K562 (cell line): Measurements from ENCODE around the gene C17orf113. TPM values are rescaled to one million over a fixed set of nuclear protein-coding genes. Genes with fewer than 3 reads are reported as not detected.

Experiments
- ATAC-seq: fragments of 200-7000 bp; cut with Tn5 transposase; 3 replicates; pipeline ENCODE4 v1.9.1; 2020; ENCODE audit warnings: moderate library complexity
- BruUV-seq: library from RNA; stranded (reverse); fragments of 400-500 nt; replicated peaks from 2 replicates; lab custom pipeline; 2021; lab: Mats Ljungman, UMichigan
- CTCF ChIA-PET: fragments of 300-600 bp; formaldehyde crosslinking; extraction: SDS; loops from one replicate; lab custom pipeline; 2021; ENCODE audit warnings: low intra/inter-chr PET ratio; lab: Yijun Ruan, JAX
- POLR2A ChIA-PET: fragments of 300-600, 350-650 bp; sonication (Branson Sonifier 250); formaldehyde crosslinking; extraction: SDS; loops from one replicate; lab custom pipeline; 2021; ENCODE audit warnings: antibody characterized with exemption, inconsistent platforms; lab: Yijun Ruan, JAX
- DNase-seq, 4 experiments: peaks; one replicate each; pipeline versions ENCODE4 v3.0.0 to v3.0.0-alpha.2; 2011 to 2018; ENCODE audit warnings: low spot score in 3 of 4, mixed read lengths in 3 of 4; ENCODE audit errors: extremely low read depth in 1 of 4
- FAIRE-seq: peaks from 2 replicates; lab custom pipeline; 2011; peaks lifted over from hg19 to GRCh38; lab: Jason Lieb, UNC
- H2AFZ ChIP-seq: 2 replicates; pipeline ENCODE4 v1.6.0; 2011; ENCODE audit warnings: low read depth, low read length, control low read depth, inconsistent platforms
- H3K27ac ChIP-seq: fragments of 200-600 bp; 3 replicates; pipeline ENCODE4 v1.8.0; 2011; ENCODE audit warnings: low read depth, mild to moderate bottlenecking, control low read depth, inconsistent platforms, low read length, moderate library complexity, mixed read lengths; ENCODE audit errors: extremely low read depth
- H3K27me3 ChIP-seq, 2 experiments: fragments of 300-600 bp in 1 of 2; 2 replicates in 1 of 2; 3 replicates in 1 of 2; pipeline versions ENCODE4 v1.6.0 to v1.8.0; 2011; ENCODE audit warnings: inconsistent platforms in 2 of 2, low read length in 2 of 2, mild to moderate bottlenecking in 1 of 2, mixed read lengths in 1 of 2, moderate library complexity in 1 of 2; ENCODE audit not compliant: control insufficient read depth in 2 of 2, insufficient read depth in 2 of 2
- H3K36me3 ChIP-seq: fragments of 300-600 bp; 3 replicates; pipeline ENCODE4 v1.8.0; 2011; ENCODE audit warnings: mild to moderate bottlenecking, low read length, inconsistent platforms; ENCODE audit not compliant: control insufficient read depth, insufficient read depth
- H3K4me1 ChIP-seq, 2 experiments: fragments of 200-600 bp in 1 of 2; replicated peaks in 1 of 2; 2 replicates in 1 of 2; 3 replicates in 1 of 2; pipeline versions ENCODE4 v1.5.1 to v1.8.0; 2011; ENCODE audit warnings: inconsistent platforms in 2 of 2, low read length in 2 of 2, mild to moderate bottlenecking in 1 of 2, mixed read lengths in 1 of 2, moderate library complexity in 1 of 2; ENCODE audit not compliant: control insufficient read depth in 2 of 2, insufficient read depth in 2 of 2
- H3K4me2 ChIP-seq: 2 replicates; pipeline ENCODE4 v1.6.1; 2011; ENCODE audit warnings: low read length, control low read depth, inconsistent platforms, mixed read lengths; ENCODE audit not compliant: insufficient read depth
- H3K4me3 ChIP-seq: fragments of 200-600 bp; sonication (generic), shearing (Covaris generic); 2 replicates; pipeline ENCODE4 v1.5.1; 2016; ENCODE audit warnings: control low read depth, inconsistent platforms
- H3K79me2 ChIP-seq: fragments of 200-600 bp; 3 replicates; pipeline ENCODE4 v1.8.0; 2011; ENCODE audit warnings: low read length, inconsistent platforms; ENCODE audit not compliant: control insufficient read depth, insufficient read depth
- H3K9ac ChIP-seq, 2 experiments: 2 replicates each; pipeline versions ENCODE4 v1.6.0 to v1.6.1; 2011; ENCODE audit warnings: low read depth in 2 of 2, low read length in 2 of 2, control low read depth in 1 of 2, inconsistent platforms in 1 of 2, mild to moderate bottlenecking in 1 of 2, mixed read lengths in 1 of 2; ENCODE audit not compliant: insufficient read depth in 1 of 2
- H3K9me1 ChIP-seq: one replicate; pipeline ENCODE4 v1.6.0; 2011; ENCODE audit warnings: inconsistent platforms, mild to moderate bottlenecking, low read length, moderate library complexity; ENCODE audit not compliant: control insufficient read depth, insufficient read depth
- H3K9me3 ChIP-seq: replicated peaks from 2 replicates; pipeline ENCODE4 v1.5.1; 2011; ENCODE audit warnings: low read depth, low read length, inconsistent platforms; ENCODE audit not compliant: control insufficient read depth, insufficient read depth
- H4K20me1 ChIP-seq: replicated peaks from 2 replicates; pipeline ENCODE4 v1.6.1; 2011; ENCODE audit warnings: low read length, inconsistent platforms, mixed read lengths; ENCODE audit not compliant: control insufficient read depth, insufficient read depth
- E2F5 ChIP-seq: sonication (generic); formaldehyde crosslinking; IDR thresholded peaks from 2 replicates; pipeline ENCODE4 v1.8.0; 2022; ENCODE audit warnings: mild to moderate bottlenecking, missing genetic modification reagents
- GTF2F1 ChIP-seq: IDR thresholded peaks from 2 replicates; pipeline ENCODE4 v1.6.1; 2011; ENCODE audit warnings: low read depth, low read length, improper control_type of control experiment
- MAFG ChIP-seq: fragments of 450-650 bp; conservative IDR thresholded peaks from 2 replicates; pipeline ENCODE4 v1.6.1; 2016; ENCODE audit warnings: missing genetic modification characterization, missing compliant biosample characterization
- MIER1 ChIP-seq: fragments of 450-650 bp; IDR thresholded peaks from 2 replicates; pipeline ENCODE4 v1.6.1; 2016; ENCODE audit warnings: antibody characterized with exemption, mild to moderate bottlenecking, low read depth
- USF1 ChIP-seq: sonication (generic); formaldehyde crosslinking; IDR thresholded peaks from 2 replicates; pipeline ENCODE4 v1.9.0; 2022; ENCODE audit warnings: mild to moderate bottlenecking, missing genetic modification reagents
- USF2 ChIP-seq: sonication (generic); formaldehyde crosslinking; IDR thresholded peaks from 2 replicates; pipeline ENCODE4 v1.5.0; 2020; ENCODE audit warnings: missing genetic modification reagents
- ZNF121 ChIP-seq: sonication (generic); formaldehyde crosslinking; conservative IDR thresholded peaks from 2 replicates; pipeline ENCODE4 v1.8.0; 2022; ENCODE audit warnings: missing genetic modification reagents
- WGBS: fragments of 100-300 bp; shearing (Covaris generic); methylation state at CpG from one replicate; pipeline ENCODE4 v1.1.6; 2016; ENCODE audit warnings: low coverage, mixed read lengths; ENCODE audit not compliant: insufficient coverage; ENCODE audit errors: missing lambda C conversion rate; 5-methylcytosine and 5-hydroxymethylcytosine counted together
- in situ Hi-C: fragments of 300-500 bp; cut with MboI; formaldehyde crosslinking; loops from 4 replicates; pipeline ENCODE4 v1.15.0; 2018; ENCODE audit warnings: inconsistent platforms, mixed read lengths
- intact Hi-C: fragments of 100-400 bp; cut with micrococcal nuclease; formaldehyde crosslinking; loops from 2 replicates; pipeline ENCODE4 v1.14.2; 2022
- polyA plus RNA-seq, 8 experiments: library from polyadenylated mRNA; depleted of rRNA in 4 of 8; stranded (reverse) in 5 of 8; unstranded in 3 of 8; fragments of >200 nt; fragmentation: Nextera tagmentation in 2 of 8; fragmentation: Illumina TruSeq in 1 of 8; extraction: Ambion mirVana in 2 of 8; extraction: Trizol in 1 of 8; gene quantifications; 2 replicates each; pipeline versions ENCODE4 v1.2.1 to v1.2.3, GENCODE V29; 2011 to 2014; ENCODE audit warnings: inconsistent platforms in 1 of 8, missing spikeins in 1 of 8
- total RNA-seq, 7 experiments: library from RNA; depleted of rRNA in 6 of 7; stranded (reverse); fragments of >200 nt in 6 of 7; fragmentation: Illumina TruSeq in 2 of 7; extraction: Trizol in 2 of 7; gene quantifications; 2 replicates each; pipeline versions ENCODE4 v1.2.1 to v1.2.3, GENCODE V29; 2011 to 2021; ENCODE audit warnings: low replicate concordance in 1 of 7

C17orf113 gene
- total and polyA plus RNA-seq, 9 of the 15 experiments (the other 6 are each of a cell fraction or from before 2014, with no cell fraction given), result 0.10 to 1.2 (median 0.31) TPM

- TF ChIP-seq MAFG (no peak), GTF2F1 (no peak)
Measured at GRCh38 chr17:42045719-42046118, 4.7 kb downstream of the C17orf113 start (continued).

DNA sequence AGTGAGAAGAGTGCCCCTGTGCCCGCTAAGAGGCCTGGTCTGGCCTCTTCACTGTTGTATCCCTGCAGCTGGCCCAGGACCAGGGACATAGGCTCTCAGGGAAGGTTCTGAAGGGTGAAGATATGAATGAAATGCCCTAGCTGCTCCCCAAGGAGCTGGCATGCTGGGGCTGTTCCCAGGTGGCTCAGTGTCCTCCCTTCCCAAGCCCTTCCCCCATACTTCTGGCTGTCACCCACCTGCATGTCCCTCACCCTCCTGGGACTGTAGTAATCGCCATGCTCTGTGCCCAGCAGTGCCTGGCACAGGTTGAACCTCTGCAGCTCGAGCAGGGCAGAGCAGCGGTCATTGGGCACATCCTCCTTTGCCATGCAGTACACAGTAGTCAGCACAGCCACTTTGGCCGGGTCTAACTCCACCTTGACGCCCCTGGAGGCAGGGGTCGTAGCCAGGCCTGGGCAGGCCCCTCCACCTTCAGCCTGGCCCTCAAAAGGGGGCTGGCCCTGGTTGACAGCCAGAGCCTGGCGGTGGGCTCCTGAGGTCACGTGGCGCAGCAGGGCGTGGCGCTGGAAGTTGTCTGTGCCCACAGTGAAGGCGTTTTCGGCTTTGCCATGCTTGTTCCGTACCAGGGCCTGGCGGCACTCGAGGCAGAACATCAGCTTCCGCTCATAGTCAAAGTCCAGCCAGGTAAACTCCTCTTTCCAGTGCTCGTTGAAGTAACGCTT is 7.6 kb downstream of the C17orf113 start:
- H3K27me3 ChIP-seq, result peaks cover 0 to 2% of the 10 kb centered on the region in 2 experiments; a peak in 1 of 5 replicates
- 43% methylated on average over 20 of the region's 20 CpGs for WGBS
- intact Hi-C loops (no loop called here), in situ Hi-C loops (no loop called here)
- peak overlapping the region in 1 of 2 experiments; percentile 35; a peak in 1 of 4 replicates for H3K9ac ChIP-seq
- no peak for DNase-seq
- BruUV-seq, result no TSS peak
- no peak for TF ChIP-seq MIER1
- TF ChIP-seq USF1, result peak; percentile 26; the same call in 1 of the 2 replicates
- TF ChIP-seq E2F5 (CRISPR knock-in tag), result no peak
- peak; percentile 57 for TF ChIP-seq USF2 (CRISPR knock-in tag)
- TF ChIP-seq ZNF121 (CRISPR knock-in tag), result no peak
- no peak for FAIRE-seq
- no peaks in the 10 kb centered on the region for H3K36me3 ChIP-seq
- H2AFZ ChIP-seq, result no peak overlapping the region
- peaks cover 0 to 19% of the 10 kb centered on the region in 2 experiments; a peak in 2 of 5 replicates for H3K4me1 ChIP-seq
- H3K4me3 ChIP-seq, result no peak overlapping the region
- ChIA-PET POLR2A (interaction anchor here (0.6 kb wide), 1 partner anchor 296 kb away, joined by 3 read pairs; no protein-coding TSS in a partner anchor), CTCF (no interaction called here)
- no peaks in the 10 kb centered on the region for H4K20me1 ChIP-seq
- no peaks in the 10 kb centered on the region for H3K79me2 ChIP-seq
- ATAC-seq, result no peak
- H3K9me1 ChIP-seq, result no peaks in the 10 kb centered on the region
- H3K9me3 ChIP-seq, result no peaks in the 10 kb centered on the region
- H3K4me2 ChIP-seq, result no peak overlapping the region
- H3K27ac ChIP-seq, result no peak overlapping the region
